K562 (cell line): ENCODE data around the gene CTNNBL1.

Source experiments
- POLR2AphosphoS5 ChIP-seq: IDR thresholded peaks from 2 replicates; pipeline ENCODE4 v1.6.1; 2011; ENCODE audit warnings: mild to moderate bottlenecking, low read depth, low read length, moderate library complexity; ENCODE audit not compliant: control insufficient read depth, insufficient read depth
- RAD51 ChIP-seq: fragments of 450-650 bp; IDR thresholded peaks from 2 replicates; pipeline ENCODE4 v1.7.1; 2016; ENCODE audit warnings: low read depth, mild to moderate bottlenecking, borderline replicate concordance
- ZNF780A ChIP-seq: fragments of 250-450 bp; sonication (Bioruptor Pico); IDR thresholded peaks from 2 replicates; pipeline ENCODE4 v1.5.0; 2021; ENCODE audit warnings: mild to moderate bottlenecking
- TF ChIP-seq, protein P1 (sequence below): fragments of 250-450 bp; sonication (Bioruptor Pico); IDR thresholded peaks from 2 replicates; pipeline ENCODE4 v1.8.0; 2022; ENCODE audit warnings: moderate library complexity, mild to moderate bottlenecking, inconsistent platforms

DNA sequence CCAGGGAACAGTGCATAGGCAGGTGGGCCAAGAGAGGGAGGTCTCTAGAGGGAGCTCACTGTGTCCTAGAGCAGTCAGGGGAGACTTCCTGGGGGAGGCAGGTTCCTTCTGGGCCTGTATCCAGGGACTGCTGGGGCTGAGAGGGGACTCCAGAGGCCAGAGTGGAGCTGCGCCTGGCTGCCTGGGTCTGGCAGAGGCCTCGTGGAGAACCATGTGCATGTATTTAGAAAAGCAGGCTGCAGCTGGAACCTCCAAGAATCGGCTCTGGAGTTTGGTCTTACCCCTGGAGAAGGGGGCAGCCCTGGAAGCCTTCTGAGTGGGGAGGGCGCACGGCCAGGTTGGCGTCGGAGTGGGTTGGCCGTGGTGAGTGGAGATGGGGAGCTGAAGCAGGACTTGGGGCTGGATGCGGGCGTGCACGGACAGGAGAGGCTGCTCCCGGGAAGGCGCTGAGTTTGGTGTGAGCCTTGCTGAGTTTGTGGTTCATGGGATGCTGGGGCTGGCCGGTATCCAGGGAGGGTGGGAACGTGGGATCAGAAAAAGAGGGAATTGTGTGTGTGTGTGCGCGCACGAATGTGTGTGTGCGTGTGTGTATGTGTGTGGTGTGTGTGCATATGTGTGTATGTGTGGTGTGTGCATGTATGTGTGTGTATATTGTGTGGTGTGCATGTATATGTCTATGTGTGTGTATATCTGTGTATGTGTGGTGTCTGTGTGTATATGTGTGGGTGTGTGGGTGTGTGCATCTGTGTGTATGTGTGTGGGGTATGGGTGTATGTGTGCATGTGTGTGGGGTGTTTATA, 219.9 kb downstream of the CTNNBL1 start:
- TF ChIP-seq RAD51: no peak
- no peak for TF ChIP-seq ZNF780A (CRISPR knock-in tag)
- no peak for TF ChIP-seq POLR2AphosphoS5
- TF ChIP-seq, protein P1, sequence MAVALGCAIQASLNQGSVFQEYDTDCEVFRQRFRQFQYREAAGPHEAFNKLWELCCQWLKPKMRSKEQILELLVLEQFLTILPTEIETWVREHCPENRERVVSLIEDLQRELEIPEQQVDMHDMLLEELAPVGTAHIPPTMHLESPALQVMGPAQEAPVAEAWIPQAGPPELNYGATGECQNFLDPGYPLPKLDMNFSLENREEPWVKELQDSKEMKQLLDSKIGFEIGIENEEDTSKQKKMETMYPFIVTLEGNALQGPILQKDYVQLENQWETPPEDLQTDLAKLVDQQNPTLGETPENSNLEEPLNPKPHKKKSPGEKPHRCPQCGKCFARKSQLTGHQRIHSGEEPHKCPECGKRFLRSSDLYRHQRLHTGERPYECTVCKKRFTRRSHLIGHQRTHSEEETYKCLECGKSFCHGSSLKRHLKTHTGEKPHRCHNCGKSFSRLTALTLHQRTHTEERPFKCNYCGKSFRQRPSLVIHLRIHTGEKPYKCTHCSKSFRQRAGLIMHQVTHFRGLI (CRISPR knock-in tag): no peak
